ENCODE data around the gene LCN12.

LCN12 gene

GRCh38 chr9:136927343-136928271, 24.5 kb upstream of the LCN12 start:
- FAIRE-seq, result no peak

GRCh38 chr9:136928591-136928990, 23.5 kb upstream of the LCN12 start:
- FAIRE-seq, result no peak

GRCh38 chr9:136930014-136930413, 22.1 kb upstream of the LCN12 start:
- no peak for FAIRE-seq

DNA sequence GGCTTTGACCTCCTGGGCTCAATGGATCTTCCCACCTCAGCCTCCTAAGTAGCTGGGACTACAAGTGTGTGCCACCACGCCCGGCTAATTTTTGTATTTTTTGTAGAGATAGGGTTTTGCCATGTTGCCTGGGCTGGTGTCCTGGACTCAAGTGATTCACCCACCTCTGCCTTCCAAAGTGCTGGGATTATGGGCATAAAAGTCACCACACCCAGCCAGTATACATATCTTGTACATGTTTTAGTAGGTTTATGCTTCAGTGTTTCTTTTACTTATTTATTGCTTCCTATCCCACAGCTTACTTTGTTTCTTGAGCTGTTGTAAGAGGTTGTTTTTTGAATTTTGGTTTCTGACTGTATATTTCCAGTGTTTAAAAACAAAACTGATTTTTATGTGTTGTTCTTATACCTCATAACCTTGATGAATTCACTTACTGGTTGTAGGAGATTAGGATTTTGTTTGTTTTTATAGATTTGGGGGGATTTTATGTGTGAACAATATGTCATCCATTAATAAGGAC, 20.4 kb upstream of the LCN12 start:
- FAIRE-seq, result no peak

DNA sequence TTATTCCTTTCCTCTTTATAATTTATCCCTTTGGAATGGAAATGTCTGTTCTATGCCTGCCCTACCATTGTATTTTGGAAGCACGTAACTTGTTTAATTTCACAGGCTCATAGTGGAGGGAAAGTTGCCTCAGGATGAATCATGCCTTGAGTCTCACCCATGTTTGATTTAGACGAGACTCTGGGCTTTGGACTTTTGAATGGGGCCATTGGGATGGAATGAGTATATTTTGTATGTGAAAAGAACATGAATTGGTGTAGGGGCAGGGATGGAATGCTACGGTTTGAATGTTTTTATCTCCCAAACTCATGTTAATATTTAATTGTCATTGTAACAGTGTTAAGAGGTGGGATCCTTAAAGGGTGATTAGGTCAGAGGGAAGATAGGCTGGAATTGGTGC, 17.8 kb upstream of the LCN12 start:
- no peak for FAIRE-seq

DNA sequence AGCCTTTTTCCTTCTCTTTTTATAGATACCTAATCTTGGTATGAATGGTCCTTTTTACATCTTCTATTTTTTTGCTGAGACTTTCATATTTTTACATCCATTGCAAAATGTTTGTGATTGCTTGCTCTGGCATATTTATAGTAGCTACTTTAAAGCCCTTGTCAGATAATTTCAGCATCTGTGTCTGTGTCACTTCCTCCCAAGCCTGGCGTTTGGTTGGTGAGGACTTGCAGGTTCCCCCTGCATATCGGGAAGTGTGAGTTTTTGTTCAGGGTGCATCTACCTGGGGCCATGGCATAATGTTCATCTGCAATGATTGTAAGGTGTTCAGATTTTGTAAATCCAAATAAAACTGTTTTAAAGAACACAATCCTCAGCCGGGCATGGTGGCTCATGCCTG, 16.4 kb upstream of the LCN12 start:
- FAIRE-seq, result no peak

- FAIRE-seq, result no peak
Measured at GRCh38 chr9:136936645-136937170, 15.4 kb upstream of the LCN12 start.

DNA sequence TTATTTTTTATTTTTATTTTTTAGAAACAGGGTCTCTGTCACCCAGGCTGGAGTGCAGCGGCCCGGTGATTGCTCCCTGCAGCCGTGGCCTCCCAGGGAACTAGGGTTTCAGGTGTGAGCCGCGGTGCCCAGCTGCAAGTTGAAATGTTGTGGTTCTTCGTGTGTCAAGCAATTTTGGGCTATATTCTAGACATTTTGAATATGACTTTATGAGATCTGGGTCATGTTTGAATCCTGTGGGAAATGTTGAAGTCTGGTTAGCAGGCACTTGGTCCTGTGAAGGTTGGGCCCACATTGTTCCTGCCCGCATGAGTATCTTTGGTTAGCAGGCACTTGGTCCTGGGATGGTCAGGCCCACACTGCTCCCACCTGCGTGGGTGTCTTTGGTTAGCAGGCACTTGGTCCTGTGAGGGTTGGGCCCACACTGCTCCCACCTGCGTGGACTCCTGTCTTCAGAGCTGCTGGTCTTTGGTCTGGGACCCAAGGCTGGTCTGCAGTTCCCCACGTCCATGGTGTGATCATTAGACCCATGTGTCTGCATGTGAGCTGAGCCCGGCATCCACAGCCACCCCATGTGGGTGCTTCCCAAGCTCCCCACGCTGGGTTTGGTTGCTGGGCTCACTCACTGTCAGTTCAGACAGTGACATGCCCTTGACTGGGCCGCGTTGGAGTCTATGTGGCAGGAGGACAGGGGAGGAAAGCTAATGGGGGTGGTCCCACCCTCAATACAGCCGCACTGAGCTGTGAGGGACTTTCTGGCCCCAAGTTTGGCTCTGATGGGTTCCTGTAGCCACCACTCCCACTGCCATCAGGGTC, 14.7 kb upstream of the LCN12 start:
- FAIRE-seq, result no peak

GRCh38 chr9:136939431-136939995, 12.6 kb upstream of the LCN12 start:
- FAIRE-seq, result no peak

GRCh38 chr9:136939996-136940525, 12.0 kb upstream of the LCN12 start:
- FAIRE-seq, result no peak

DNA sequence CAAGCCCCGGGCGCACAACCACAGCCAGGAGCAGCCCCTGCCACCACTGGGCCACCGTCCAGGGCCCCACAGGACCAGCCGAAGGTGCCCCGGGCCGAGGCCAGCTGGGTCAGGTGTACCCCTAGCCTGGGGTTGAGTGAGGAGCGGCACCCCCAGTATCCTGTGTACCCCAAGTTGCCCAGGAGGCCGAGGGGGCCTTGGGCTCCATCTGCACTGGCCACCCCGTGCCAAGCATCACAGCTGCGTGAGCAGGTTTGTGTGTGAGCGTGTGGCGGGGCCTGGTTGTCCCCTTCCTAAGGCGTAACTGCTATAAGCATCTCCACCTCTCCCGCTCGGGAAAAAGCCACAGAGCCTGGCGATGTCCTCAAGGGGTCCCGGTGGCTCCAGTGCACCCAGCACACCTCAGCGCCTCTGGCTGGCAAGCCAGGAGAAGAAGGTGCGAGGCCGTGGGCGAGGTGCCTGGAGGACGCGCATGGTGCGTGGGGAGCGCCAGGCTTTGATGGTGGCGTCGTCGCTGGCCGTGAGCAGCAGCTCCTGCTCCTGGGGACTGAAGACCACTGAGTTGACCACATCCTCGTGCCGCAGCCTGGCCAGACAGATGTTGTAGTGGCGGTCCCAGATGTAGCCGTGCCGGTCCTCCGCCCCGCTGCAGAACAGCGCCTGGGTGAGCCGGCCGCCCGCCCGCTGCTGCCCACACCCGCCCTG, 11.4 kb upstream of the LCN12 start:
- FAIRE-seq, result no peak

DNA sequence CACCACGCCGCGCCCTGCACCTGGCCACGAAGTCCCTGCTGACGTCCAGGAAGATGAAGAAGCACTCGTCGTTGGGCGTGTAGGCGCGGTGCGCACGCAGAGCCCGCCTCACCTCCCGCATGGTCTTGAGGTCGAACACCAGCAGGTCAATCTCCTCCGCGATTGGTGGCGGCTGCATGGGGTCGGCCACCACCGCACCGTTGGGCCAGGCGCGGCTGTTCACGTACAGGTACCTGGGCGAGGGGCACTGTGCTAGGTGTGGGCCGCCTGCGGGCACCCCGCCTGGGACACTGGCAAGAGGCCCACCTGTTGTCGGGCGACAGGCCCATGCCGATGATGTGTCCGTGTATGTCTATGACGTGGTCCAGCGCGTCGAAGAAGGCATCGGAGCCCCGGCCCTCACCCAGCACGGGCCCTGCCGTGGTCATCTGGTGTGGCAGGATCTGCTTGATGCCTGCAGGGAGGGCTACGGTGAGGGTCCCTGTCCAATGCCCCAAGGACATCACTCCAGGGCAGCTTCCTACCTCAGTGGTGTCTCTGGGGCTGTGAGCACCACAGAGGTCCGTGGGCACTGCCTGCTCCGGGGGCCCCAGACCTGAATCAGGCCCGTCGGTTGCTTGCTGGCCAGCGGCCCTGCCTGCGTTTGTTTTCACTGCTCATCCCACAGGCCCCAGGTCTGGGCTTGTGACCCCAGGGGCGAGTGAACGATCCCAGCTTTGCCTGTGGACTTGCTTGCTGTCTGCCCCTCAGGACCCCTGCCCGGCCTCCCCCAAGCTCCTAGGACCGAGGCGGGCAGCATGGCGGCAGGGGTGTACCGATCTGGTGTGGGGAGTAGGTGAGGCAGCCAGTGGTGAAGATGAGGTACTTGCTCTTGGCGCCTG, 10.6 kb upstream of the LCN12 start:
- no peak for FAIRE-seq

DNA sequence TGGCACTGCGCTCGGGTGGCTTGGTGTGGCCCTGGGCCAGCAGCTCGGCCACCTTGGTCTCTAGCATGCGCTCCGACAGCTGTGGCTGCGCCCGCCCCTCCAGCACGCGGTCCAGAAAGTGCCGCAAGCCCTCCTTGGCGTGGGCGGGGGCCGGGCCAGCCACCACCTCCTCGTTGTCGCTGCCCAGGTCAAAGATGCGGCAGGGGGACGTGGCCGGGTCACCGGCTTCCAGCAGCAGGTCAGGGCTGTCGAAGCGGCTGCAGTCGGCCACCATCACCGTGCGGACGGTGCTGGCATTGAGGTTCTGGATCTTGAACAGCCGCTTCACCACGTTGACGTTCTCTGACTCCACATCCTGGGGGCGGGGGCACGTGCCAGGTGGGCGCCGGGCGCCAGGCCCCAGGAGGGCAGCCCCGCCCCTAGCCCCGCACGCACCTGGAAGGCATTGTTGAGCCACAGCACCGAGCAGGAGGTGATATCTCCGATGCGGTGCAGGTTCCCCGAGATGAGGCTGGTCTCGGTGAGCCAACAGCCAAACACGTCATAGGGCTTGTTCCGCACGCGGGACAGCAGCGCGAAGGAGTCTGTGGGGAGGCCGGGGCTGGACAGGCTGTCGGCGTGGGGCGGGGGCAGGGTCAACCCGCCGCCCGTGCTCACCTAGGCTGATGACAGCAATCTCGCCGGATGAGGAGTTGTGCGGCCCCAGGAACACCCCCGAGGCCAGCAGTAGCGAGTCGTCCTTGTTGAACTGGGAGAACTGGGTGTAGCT, 9.8 kb upstream of the LCN12 start:
- no peak for FAIRE-seq

GRCh38 chr9:136942881-136943230, 9.2 kb upstream of the LCN12 start:
- no peak for FAIRE-seq

DNA sequence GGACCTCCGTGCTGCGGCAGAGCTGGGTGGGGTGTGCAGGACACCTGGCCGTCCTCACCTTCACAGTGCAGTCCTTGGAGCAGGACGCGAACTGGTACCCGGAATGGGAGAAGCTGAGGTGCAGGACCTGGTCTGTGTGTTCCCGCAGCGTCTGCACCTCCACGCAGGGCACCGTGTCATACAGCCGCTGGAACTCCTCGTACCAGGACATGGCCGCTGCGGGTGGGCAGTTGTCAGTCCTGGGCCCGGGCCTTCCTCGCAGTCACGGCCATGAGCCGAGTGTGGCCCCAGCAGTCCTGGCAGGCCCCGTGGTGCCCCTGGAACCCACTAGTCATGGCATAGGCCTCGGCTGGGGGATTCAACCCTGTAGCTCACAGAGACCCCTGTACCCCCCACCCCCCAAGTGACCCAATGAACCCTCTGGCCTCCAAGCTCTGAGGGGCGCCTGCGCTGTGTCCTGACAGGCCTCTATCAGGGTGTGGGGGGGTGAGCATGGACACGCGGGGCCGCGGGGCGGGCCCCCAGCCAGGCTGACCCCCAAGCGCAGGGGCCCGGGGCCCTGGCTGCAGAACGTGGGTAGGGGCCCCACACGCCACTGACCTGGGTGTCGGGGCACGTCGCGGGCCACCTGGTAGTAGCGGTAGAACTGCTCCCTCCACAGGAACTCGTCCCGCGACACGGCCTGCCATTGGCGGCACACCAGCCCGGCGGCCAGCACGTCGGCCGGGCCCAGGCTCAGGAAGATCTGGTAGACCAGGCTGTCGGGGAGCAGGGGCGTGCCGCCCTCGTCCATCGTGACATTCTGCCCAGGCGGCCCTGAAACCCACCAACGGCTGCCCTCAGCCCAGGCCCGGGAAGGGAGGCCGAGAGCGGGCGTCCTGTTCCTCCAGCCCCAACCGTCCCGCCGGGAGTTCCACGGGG, 8.5 kb upstream of the LCN12 start:
- no peak for FAIRE-seq

DNA sequence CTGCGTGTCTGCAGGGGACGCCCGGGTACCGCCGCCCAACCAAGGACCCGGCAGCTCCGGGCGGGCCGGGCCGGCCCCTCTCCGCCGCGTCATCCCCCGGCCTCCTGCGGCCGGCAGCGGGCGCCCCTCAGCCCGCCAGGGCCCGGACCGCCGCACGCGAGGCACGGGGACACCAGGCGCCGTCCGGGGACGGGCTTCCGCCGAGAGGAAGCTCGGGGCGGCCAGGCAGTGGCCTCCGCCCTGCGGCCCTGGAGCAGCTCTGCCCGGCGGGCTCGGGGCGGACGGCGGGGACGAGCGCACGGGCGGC, 7.9 kb upstream of the LCN12 start:
- FAIRE-seq, result no peak

DNA sequence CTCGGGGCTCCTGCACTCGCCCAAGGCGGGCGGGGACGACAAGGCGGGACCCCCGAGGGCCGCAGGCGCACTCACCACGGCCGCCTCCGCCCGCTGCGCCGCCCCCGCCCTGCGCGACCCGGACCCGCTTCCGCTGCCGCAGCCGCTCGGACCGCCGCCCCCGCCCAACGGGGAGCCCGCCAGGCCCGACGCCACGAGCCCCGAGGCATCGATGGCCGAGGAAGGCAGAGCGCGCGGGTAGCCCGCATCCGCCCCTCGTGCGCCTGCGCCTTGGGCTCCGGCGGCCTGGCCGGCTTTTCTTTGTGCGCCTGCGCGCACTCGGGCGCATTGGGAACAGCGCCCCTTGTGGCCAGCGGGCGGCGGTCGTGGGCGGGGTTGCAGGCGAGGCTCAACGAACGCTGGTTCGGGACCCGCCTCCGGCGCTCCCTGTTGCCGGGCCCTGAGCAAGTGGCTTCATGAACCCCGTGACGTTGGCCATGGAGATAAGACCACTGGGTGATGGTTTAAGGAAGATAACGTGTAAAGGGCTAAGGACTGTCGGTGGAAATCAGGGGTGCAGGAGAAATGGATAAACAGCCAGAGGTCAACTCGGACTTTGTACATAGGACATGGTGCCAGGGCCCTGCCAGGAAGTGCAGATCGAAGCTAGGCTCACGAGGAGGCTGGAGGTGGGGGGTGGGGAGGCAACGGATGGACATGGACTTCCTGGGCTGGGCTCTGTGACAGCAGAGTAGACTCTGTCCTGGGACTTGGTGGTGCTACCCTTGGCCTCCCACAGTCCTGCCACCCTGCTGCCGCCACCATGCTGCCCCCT, 7.3 kb upstream of the LCN12 start, which contains the start of the genes C8G and FBXW5:
C8G (plus strand) TSS at position 725 of the 814 bp plus-strand sequence; CDS start at position 803, 78 bp downstream.
FBXW5 (minus strand) TSS at position 220 of the 814 bp plus-strand sequence. CDS start 655 bp downstream, outside the sequence.
- no peak for FAIRE-seq

Measured in TTC549 (cell line).